GM12873 (cell line): ENCODE data around the gene CRBN.

ENCODE experiments used
- CTCF ChIP-seq: IDR thresholded peaks from 2 replicates; pipeline ENCODE4 v1.5.1; 2012; ENCODE audit warnings: low read depth, mild to moderate bottlenecking, moderate library complexity, low read length, control low read depth; ENCODE audit not compliant: insufficient read depth; ENCODE audit errors: missing control alignments

The CRBN gene

GRCh38 chr3:3179407-3180094 is at the start of gene CRBN:
CRBN (minus strand) TSS chr3:3179691; CDS start chr3:3179687, 4 bp downstream.
- TF ChIP-seq CTCF, result peak; percentile 95

- TF ChIP-seq CTCF, result no peak
Observed at GRCh38 chr3:3227640-3228039, 48.1 kb upstream of the CRBN start.

DNA sequence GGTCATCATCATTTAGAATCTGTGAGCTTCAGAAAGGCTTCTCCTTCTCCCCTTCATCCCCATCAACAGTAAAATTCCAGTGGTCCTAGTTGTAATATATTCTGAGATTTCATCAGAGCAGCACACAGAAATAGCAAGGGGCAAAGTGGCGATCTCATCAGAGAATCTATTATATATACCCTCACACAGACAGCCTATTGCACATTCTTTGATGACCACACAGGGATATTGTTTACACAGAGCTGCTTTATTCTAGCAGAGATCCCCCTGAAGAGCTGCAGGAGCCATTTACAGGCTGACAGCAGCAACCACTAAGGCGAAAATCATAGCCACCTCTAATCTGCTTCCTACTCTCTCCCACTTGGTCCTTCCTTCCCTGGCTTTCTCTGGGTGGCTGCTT is 42.0 kb upstream of the CRBN start:
- TF ChIP-seq CTCF, result no peak

DNA sequence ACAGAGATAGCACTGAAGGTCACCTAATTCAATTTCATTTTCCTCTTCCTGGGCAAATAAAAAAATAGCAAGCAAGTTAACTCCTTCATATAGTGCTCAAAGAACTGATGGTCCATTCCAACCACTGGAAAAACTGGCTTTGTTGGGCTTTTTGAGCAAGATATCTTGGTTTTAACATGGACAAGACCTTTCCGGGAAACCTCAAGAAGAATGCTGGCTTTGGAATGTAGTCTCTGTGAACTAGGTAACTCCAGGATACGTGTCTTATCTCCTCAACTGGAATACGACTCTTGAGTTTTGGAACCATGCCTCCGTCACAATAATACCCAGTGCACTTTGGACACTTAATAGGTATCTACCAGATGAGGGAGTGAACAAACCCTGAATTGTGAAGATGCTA is 36.9 kb upstream of the CRBN start:
- TF ChIP-seq CTCF, result no peak

DNA sequence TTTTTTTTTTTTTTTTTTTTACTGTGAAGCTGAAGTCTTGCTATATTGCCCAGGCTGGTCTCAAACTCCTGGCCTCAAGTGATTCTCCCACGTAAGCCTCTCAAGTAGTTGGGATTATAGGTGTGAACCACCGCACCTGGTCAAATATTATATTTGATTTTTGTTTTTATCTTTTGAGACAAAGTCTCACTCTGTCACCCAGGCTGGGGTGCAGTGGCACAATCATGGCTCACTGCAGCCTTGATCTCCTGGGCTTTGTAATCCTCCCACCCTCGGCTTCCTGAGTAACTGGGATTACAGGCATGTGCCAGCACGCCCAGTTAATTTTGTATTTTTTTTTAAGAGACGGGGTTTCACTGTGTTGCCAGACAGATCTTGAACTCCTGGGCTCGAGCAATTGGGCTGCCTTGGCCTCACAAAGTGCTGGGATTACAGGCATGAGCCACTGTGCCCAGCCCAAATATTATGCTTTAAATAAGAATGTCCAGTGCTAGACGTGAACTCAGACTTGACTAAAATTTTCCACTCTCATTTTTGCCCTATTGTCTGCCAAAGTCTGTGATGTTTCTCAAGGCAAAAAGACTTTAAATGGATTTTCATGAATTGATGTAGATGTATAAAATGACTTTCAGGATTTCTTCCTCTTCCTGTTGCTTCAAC is 33.4 kb upstream of the CRBN start:
- no peak for TF ChIP-seq CTCF

- TF ChIP-seq CTCF, result no peak
Observed at GRCh38 chr3:3209714-3210113, 30.2 kb upstream of the CRBN start.

- no peak for TF ChIP-seq CTCF
Observed at GRCh38 chr3:3209057-3209456, 29.6 kb upstream of the CRBN start.
